Activated naive CD4-positive, alpha-beta T cell treated with anti-CD3 and anti-CD28 coated beads, Interleukin-2, amount 50 U/mL, for 72 hours (primary cell): Measurements from ENCODE around the gene SGO1. TPM values are rescaled to one million over a fixed set of nuclear protein-coding genes. Genes with fewer than 3 reads are reported as not detected.

ENCODE experiments used
- ATAC-seq, 2 donors: fragments of 150-1000 bp; cut with Tn5 transposase; 2 replicates each; pipeline ENCODE4 v1.10.0; 2021; ENCODE audit warnings: mild to moderate bottlenecking in 2 of 2, moderate library complexity in 2 of 2
- DNase-seq, 2 donors: peaks; one replicate each; pipeline ENCODE4 v3.0.0; 2021 to 2022; ENCODE audit warnings: low spot score in 2 of 2
- H3K27ac Mint-ChIP-seq, 2 donors: one replicate each; pipeline ENCODE4 v1.8.0; 2022; ENCODE audit warnings: mild to moderate bottlenecking in 2 of 2, mixed read lengths in 2 of 2
- H3K36me3 Mint-ChIP-seq, 2 donors: one replicate each; pipeline ENCODE4 v1.8.0; 2022; ENCODE audit warnings: mixed read lengths in 2 of 2
- H3K9me3 Mint-ChIP-seq, 2 donors: one replicate each; pipeline ENCODE4 v1.8.0; 2022; ENCODE audit warnings: mixed read lengths in 2 of 2
- total RNA-seq, 2 donors: library from RNA; stranded (reverse); gene quantifications; one replicate each; pipeline ENCODE4 v1.2.3, GENCODE V29; 2022

SGO1 gene
- total RNA-seq, 2 donors from 2014 or later: 29.1 to 38.0 TPM

- Mint-ChIP-seq H3K9me3 (no peaks in the 10 kb centered on the region), H3K36me3 (peaks cover 9 to 14% of the 10 kb centered on the region in 2 donors), H3K27ac (peak overlapping the region in 1 of 2 donors; percentile 32)
- no peak for DNase-seq
- no peak for ATAC-seq
Observed at GRCh38 chr3:20130106-20130505, 55.9 kb downstream of the SGO1 start.

- Mint-ChIP-seq H3K36me3 (peaks cover 18 to 20% of the 10 kb centered on the region in 2 donors), H3K27ac (no peak overlapping the region), H3K9me3 (no peaks in the 10 kb centered on the region)
- ATAC-seq: no peak
- DNase-seq: no peak
Observed at GRCh38 chr3:20128358-20128757, 57.6 kb downstream of the SGO1 start.

- ATAC-seq: no peak
- peak overlapping the region in 1 of 2 donors; percentile 5 for H3K27ac Mint-ChIP-seq
- H3K36me3 Mint-ChIP-seq: peaks cover 23 to 32% of the 10 kb centered on the region in 2 donors
Observed at GRCh38 chr3:20125897-20126296, 60.1 kb downstream of the SGO1 start.

GRCh38 chr3:20125289-20125688 is 60.7 kb downstream of the SGO1 start:
- ATAC-seq: no peak
- Mint-ChIP-seq H3K9me3 (no peaks in the 10 kb centered on the region), H3K27ac (peak overlapping the region in 1 of 2 donors; percentile 5), H3K36me3 (peaks cover 19 to 27% of the 10 kb centered on the region in 2 donors)
- no peak for DNase-seq

More at GRCh38 chr3:20125897-20126296, 60.1 kb downstream of the SGO1 start:
- DNase-seq: no peak
- no peaks in the 10 kb centered on the region for H3K9me3 Mint-ChIP-seq

DNA sequence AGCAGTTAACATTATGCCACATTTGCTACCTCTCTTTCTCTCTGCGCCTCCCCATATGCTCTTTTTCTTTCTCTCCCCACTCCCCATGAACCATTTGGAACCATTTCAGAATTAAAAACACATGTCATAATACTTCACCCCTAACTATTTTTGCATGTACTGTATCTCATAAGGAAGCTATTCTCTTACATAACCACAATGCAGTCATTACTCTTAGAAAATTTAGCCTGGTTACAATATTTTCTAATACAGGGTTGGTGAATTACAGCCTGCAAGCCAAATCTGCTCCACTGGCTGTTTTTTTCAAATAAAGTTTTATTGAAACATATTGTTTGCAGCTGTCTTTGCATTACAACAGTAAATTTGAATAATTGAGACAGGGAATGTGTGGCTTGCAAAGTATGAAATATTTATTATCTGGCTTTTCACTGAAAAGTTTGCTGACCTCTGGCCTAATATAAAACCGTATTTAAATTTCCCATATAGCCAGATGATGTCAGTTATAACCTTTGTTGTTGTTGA is 62.8 kb downstream of the SGO1 start:
- no peaks in the 10 kb centered on the region for H3K9me3 Mint-ChIP-seq
- H3K36me3 Mint-ChIP-seq: peaks cover 17 to 23% of the 10 kb centered on the region in 2 donors

GRCh38 chr3:20121088-20121487 is 64.9 kb downstream of the SGO1 start:
- no peak for DNase-seq
- Mint-ChIP-seq H3K27ac (no peak overlapping the region), H3K36me3 (peaks cover 21 to 23% of the 10 kb centered on the region in 2 donors), H3K9me3 (no peaks in the 10 kb centered on the region)
- no peak for ATAC-seq

More for the DNA sequence above, 62.8 kb downstream of the SGO1 start:
- DNase-seq (no peak), ATAC-seq (no peak)
- H3K27ac Mint-ChIP-seq: no peak overlapping the region

Other genes starting within 250 kb of the SGO1 start
- gene RAB5A, start 239.1 kb downstream of the SGO1 start, total RNA-seq: 10 to 100 TPM; 56.3 to 80.8 TPM
- not detected for gene PP2D1, start 173.9 kb downstream of the SGO1 start, total RNA-seq
- gene KAT2B, start 145.8 kb downstream of the SGO1 start, total RNA-seq: 10 to 100 TPM; 19.6 to 27.3 TPM